Suppressor macrophage treated with lipopolysaccharide for 4 hours (primary cell): ENCODE measurements around the gene DDI1.

Experiments
- DNase-seq: peaks from one replicate; pipeline ENCODE4 v3.0.0-alpha.2; 2020

DDI1 gene

DNA sequence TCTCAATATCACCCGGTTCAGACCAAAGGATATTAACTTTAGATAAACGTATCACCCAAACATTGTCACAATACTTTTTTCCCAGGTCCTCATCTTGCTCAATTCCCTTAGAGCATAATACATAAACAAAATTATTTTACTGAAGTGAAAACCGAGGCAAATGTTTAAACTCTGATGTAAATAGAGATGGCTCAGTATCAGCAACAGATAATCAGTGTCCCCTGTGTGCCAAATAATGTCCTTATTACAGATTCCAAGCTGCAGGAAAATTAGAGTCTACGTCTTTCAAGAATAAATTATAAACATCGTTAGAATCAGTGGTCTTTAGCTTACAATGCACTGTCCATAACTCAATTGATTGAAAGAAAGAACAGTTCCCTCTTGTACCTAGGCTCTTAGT, 50.2 kb downstream of the DDI1 start:
- DNase-seq, result no peak
